ENCODE results near the gene SYNJ1.
"Not testable (repeated sequence)": the region's sequence is repeated elsewhere in the genome, so short reads cannot be mapped to it uniquely, and the experiment has no call there.

Gene SYNJ1

DNA sequence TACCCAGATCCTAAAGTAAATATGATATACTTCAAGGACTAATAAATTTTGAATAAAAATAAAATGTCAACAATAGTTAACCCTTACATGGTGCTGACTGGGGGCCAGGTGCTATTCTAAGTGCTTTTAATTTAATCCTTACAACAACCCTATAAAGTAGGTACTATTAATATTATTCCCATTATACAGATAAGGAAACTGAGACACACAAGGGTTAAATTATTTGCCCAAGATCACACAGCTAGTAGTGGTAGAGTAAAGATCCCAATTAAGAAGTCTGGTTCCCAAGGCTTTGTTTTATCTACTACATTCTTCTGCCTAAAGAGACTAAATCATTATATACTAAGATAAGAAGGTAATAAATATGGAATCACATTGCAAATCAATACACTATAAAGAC, 34.2 kb downstream of the SYNJ1 start:
- H3K4me3 ChIP-seq (ENCODE audit: low read depth, low read length), result no peak overlapping the region
- TF ChIP-seq, protein P1, sequence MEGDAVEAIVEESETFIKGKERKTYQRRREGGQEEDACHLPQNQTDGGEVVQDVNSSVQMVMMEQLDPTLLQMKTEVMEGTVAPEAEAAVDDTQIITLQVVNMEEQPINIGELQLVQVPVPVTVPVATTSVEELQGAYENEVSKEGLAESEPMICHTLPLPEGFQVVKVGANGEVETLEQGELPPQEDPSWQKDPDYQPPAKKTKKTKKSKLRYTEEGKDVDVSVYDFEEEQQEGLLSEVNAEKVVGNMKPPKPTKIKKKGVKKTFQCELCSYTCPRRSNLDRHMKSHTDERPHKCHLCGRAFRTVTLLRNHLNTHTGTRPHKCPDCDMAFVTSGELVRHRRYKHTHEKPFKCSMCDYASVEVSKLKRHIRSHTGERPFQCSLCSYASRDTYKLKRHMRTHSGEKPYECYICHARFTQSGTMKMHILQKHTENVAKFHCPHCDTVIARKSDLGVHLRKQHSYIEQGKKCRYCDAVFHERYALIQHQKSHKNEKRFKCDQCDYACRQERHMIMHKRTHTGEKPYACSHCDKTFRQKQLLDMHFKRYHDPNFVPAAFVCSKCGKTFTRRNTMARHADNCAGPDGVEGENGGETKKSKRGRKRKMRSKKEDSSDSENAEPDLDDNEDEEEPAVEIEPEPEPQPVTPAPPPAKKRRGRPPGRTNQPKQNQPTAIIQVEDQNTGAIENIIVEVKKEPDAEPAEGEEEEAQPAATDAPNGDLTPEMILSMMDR (IDR thresholded peaks at IDR 0.05; ENCODE audit: borderline replicate concordance, insufficient read depth, low read depth, low read length), result no peak

DNA sequence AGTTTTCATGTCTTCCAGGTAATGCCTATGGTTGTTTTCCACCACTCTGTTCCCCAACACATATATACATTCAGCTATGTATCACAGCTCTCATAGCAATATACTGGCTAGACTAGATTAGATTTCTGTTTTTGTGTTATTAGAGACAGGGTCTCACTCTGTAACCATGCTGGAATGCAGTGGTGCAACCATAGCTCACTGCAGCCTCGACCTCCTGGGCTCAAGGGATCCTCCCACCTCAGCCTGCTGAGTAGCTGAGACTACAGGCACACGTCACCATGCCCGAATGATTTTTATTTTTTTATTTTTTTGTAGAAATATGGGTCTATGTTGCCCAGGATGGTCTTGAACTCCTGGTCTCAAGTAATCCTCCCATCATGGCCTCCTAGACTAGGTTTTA, 37.7 kb downstream of the SYNJ1 start:
- TF ChIP-seq, protein P1 (IDR thresholded peaks at IDR 0.05; ENCODE audit: borderline replicate concordance, insufficient read depth, low read depth, low read length), result no peak
- no peak overlapping the region for H3K4me3 ChIP-seq (ENCODE audit: low read depth, low read length)

DNA sequence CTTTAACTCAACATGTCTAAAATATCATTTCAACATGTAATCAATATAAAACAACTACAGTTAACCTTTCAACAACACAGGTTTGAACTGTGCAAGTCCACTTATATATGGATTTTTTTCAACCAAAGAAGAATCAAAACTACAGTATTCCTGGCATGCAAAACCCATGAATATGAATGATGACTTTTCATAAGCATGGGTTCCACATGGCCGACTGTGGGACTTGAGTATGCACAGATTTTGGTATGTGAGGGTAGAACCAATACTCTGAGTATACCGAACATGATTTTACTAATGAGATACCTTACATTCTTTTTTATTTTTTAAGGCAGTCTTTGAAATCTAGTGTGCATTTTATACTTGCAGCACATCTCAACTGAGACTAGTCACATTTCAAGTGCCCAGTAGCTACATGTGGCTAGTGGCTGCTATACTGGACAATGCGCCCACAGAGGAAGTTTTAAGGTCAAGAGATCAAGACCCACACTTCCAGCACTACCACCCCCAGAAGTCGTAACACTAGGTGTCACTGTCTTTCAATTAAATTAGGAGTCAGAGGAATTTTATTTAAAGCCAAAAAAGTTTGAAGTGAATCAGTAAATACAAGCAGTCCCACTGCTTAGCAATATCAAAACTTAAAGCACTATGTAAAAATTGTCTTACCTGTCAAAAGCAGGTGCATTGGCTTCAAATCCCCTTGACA, 40.0 kb downstream of the SYNJ1 start:
- no peak overlapping the region for H3K4me3 ChIP-seq (ENCODE audit: low read depth, low read length)
- TF ChIP-seq, protein P1 (IDR thresholded peaks at IDR 0.05; ENCODE audit: borderline replicate concordance, insufficient read depth, low read depth, low read length), result no peak

DNA sequence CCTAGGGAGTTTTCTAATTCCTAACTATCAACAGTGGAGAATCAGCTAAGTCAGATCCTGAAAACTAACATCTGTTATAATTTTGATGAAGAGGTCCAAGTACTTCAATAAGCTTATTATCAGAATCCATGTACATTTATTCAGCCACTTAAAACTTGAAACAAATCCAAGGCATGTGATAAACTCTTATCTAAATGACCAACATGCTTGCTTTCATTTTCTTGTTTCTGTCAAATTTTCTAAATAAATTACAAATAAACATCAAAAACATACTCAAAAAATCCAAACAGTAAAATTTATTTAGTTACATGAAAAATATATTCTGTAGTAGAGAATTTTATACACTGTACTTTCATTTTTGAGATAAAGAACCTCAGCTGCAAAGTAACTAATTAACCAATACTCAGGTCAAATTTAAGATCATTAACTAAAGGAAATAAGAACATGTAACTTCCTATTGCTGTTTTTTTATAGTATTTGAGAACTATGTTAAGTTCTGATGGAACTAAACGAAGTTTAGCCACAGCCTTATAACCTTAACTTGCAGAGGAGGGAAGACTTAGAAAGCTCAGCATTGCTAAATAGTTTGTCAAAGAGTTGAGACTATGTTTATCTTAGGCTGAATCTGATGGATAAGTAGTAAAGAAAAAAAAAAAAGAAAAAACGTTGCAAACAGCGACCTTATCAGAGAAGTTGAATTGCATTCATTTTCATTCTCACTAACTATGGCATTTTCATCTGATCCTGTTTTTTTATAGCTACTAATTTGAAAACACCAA, 44.9 kb downstream of the SYNJ1 start:
- TF ChIP-seq, protein P1 (IDR thresholded peaks at IDR 0.05; ENCODE audit: borderline replicate concordance, insufficient read depth, low read depth, low read length), result no peak

DNA sequence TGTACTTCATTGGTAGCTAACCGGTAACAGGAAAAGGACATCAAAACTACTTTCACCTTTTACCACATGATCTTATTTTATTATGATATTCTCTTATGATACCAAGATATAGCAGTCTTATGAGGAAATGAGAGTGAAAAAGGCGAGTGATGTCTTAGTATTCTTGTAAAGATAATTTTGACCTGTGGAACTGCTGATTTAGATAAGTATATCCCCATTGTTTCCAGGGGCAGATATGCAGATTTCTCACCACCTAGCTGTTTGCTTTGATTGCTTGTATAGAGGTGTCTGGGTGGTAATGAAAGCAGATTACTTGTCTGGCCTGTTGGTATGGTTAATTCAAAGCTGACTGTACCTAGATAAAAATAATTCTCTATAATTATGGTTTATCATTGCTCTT, 53.1 kb downstream of the SYNJ1 start:
- no peak overlapping the region for H3K4me3 ChIP-seq (ENCODE audit: low read depth, low read length)

More for the DNA sequence above, 44.9 kb downstream of the SYNJ1 start:
- H3K4me3 ChIP-seq (ENCODE audit: low read depth, low read length), result no peak overlapping the region

DNA sequence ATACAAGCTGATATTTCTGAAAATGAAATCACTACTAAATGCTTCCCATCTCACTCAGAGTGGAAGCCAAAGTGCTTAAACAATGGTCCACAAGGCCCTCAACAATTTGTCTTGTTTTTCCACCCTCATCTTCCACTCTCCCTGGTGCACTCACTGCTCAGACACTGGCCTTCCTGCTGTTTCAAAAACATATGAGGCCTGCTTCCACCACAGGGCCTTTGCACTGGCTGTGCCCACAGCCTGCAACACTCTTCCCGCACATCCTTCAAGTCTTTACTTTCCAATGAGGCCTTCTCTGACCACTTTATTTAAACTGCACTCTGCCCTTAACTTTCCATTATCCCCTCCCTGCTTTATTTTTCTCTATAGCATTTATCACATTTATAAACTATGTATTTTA, 53.8 kb downstream of the SYNJ1 start:
- no peak overlapping the region for H3K4me3 ChIP-seq (ENCODE audit: low read depth, low read length)
- TF ChIP-seq, protein P1 (IDR thresholded peaks at IDR 0.05; ENCODE audit: borderline replicate concordance, insufficient read depth, low read depth, low read length), result no peak

More for the DNA sequence above, 53.1 kb downstream of the SYNJ1 start:
- TF ChIP-seq, protein P1 (IDR thresholded peaks at IDR 0.05; ENCODE audit: borderline replicate concordance, insufficient read depth, low read depth, low read length), result no peak

DNA sequence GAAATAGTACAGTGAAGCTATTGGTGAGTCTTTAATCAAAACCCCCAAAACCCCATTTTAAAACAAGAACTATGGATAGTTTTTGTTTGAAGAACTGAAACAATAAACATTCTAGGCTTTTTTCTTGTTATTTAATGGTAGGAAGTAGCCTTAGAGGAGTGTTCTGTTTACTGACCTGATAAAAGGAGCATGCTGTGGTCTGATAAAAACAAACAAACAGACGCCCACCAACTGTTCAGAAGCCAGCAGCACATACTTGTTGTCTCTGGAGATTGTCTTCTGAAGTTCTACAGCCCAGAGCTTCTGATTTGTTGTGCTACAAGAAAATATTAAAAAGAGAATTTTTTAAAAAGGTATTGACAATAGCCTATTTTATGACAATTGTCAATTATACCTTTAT, 61.6 kb downstream of the SYNJ1 start:
- TF ChIP-seq, protein P1 (IDR thresholded peaks at IDR 0.05; ENCODE audit: borderline replicate concordance, insufficient read depth, low read depth, low read length), result no peak
- H3K4me3 ChIP-seq (ENCODE audit: low read depth, low read length), result no peak overlapping the region

DNA sequence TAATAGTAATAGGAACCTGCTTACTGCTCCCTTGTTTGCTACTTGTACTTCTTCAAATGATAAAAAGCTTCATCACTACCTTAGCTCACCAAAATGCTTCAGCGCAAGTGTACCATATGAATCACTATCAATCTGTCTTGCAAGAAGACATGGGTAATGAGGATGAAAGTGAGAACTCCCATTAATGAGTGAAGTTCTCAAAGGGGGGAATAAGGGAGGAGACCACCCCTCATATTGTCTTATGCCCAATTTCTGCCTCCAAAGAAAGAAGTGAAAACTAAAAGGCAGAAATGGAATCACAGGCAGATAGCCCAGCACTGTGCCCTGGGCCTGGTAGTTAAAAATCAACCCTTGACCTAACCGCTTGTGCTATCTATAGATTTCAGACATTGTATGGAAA, 63.7 kb downstream of the SYNJ1 start:
- not testable (repeated sequence) for H3K4me3 ChIP-seq (ENCODE audit: low read depth, low read length)

DNA sequence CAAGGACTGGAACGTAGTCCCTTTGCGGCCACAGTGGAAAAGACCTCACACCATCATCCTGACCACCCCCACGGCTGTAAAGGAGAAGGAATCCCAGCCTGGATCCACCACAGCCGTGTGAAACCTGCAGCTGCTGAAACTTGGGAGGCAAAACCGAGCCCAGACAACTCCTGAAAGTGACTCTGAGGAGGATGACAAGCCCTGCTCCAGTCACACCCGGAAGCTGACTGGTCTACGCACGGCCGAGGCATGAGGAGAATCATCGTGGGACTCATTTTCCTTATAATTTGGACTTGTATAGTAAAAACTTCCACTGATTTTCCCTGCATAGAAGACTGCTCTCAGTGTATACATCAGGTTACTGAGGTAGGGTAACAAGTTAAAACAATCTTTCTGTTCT, 65.8 kb downstream of the SYNJ1 start:
- H3K4me3 ChIP-seq (ENCODE audit: low read depth, low read length), result not testable (repeated sequence)

DNA sequence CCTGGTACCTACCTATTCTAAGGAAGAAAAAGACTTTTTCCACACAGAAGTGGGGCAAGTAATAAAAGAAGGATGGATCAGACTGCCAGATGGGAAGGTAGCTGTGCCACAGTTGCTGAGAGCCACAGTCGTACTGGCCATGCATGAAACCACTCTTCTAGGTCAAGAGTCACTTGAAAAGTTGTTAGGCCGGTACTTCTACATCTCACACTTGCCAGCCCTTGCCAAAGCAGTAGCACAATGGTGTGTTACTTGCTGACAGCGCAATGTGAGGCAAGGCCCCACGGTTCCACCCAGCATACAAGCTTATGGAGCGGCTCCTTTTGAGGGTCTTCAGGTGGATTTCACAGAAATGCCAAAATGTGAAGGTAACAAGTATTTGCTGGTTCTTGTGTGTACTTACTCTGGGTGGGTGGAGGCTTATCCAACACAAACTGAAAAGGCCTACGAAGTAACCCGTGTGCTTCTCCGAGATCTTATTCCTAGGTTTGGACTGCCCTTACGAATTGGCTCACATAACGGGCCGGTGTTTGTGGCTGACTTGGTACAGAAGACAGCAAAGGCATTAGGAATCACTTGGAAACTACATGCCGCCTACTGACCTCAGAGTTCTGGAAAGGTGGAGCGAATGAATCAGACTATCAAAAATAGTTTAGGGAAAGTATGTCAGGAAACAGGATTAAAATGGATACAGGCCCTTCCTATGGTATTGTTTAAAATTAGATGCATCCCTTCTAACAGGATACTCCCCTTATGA, 66.6 kb downstream of the SYNJ1 start:
- not testable (repeated sequence) for H3K4me3 ChIP-seq (ENCODE audit: low read depth, low read length)
